Activated naive CD4-positive, alpha-beta T cell treated with anti-CD3 and anti-CD28 coated beads, Interleukin-2, amount 10 ng/mL, durations not matched to agents 7 days and 5 days (primary cell): ENCODE measurements around the gene ZMYM2.

ENCODE experiments used
- CTCF ChIA-PET: fragments of 350-600 bp; sonication (Branson Sonifier 250); formaldehyde crosslinking; loops from one replicate; lab custom pipeline; 2021; ENCODE audit warnings: antibody characterized with exemption; lab: Charles Lee
- DNase-seq: peaks from one replicate; pipeline ENCODE4 v3.0.0-alpha.2; 2020
- H3K27ac Mint-ChIP-seq: one replicate; pipeline ENCODE4 v1.8.0; 2021; ENCODE audit warnings: mild to moderate bottlenecking, moderate library complexity, mixed read lengths
- H3K27me3 Mint-ChIP-seq: one replicate; pipeline ENCODE4 v1.8.0; 2021; ENCODE audit warnings: mild to moderate bottlenecking, mixed read lengths
- H3K36me3 Mint-ChIP-seq: one replicate; pipeline ENCODE4 v1.8.0; 2021; ENCODE audit warnings: mixed read lengths
- H3K4me1 Mint-ChIP-seq: one replicate; pipeline ENCODE4 v1.8.0; 2021; ENCODE audit warnings: mixed read lengths
- H3K4me3 Mint-ChIP-seq: one replicate; pipeline ENCODE4 v1.8.0; 2021; ENCODE audit warnings: mild to moderate bottlenecking, moderate library complexity, mixed read lengths
- H3K9me3 Mint-ChIP-seq: one replicate; pipeline ENCODE4 v1.8.0; 2021; ENCODE audit warnings: mixed read lengths

ZMYM2 gene

GRCh38 chr13:19958155-19959111 lies at the start of gene ZMYM2:
ZMYM2 (plus strand) TSS chr13:19958727; CDS start chr13:19993073, 34,346 bp downstream.
- peak within 1 kb of the TSS; percentile 99 for H3K4me3 Mint-ChIP-seq
- DNase-seq: peak; percentile 97
- peak within 1 kb of the TSS; percentile 99 for H3K27ac Mint-ChIP-seq
- CTCF ChIA-PET: interaction anchor here (0.9 kb wide), 1 partner anchor 95 kb away, joined by 3 read pairs; the partner anchor contains the start of gene ZMYM5
- H3K36me3 Mint-ChIP-seq: peaks cover 12% of the 10 kb centered on the region
- peaks cover 4% of the 10 kb centered on the region for H3K27me3 Mint-ChIP-seq
- H3K4me1 Mint-ChIP-seq: peaks cover 32% of the 10 kb centered on the region
- no peaks in the 10 kb centered on the region for H3K9me3 Mint-ChIP-seq

- no peak overlapping the region for H3K4me3 Mint-ChIP-seq
- peaks cover 4% of the 10 kb centered on the region for H3K27me3 Mint-ChIP-seq
- H3K27ac Mint-ChIP-seq: no peak overlapping the region
- no peaks in the 10 kb centered on the region for H3K9me3 Mint-ChIP-seq
- CTCF ChIA-PET: no interaction called here
- no peaks in the 10 kb centered on the region for H3K36me3 Mint-ChIP-seq
- no peak for DNase-seq
- no peaks in the 10 kb centered on the region for H3K4me1 Mint-ChIP-seq
Observed at GRCh38 chr13:19910336-19911072, 48.0 kb upstream of the ZMYM2 start.

- no peaks in the 10 kb centered on the region for H3K4me1 Mint-ChIP-seq
- H3K9me3 Mint-ChIP-seq: no peaks in the 10 kb centered on the region
- no peaks in the 10 kb centered on the region for H3K27me3 Mint-ChIP-seq
- H3K27ac Mint-ChIP-seq: no peak overlapping the region
- CTCF ChIA-PET: interaction anchor here (0.5 to 1.4 kb wide), 6 partner anchors 14 to 205 kb away, joined by 3 to 5 read pairs (median 4); no protein-coding TSS in a partner anchor
- no peaks in the 10 kb centered on the region for H3K36me3 Mint-ChIP-seq
- no peak overlapping the region for H3K4me3 Mint-ChIP-seq
- no peak for DNase-seq
Observed at GRCh38 chr13:19927117-19927748, 31.3 kb upstream of the ZMYM2 start.

GRCh38 chr13:19940106-19940505 lies 18.4 kb upstream of the ZMYM2 start:
- peaks cover 21% of the 10 kb centered on the region for H3K27me3 Mint-ChIP-seq
- DNase-seq: no peak
- CTCF ChIA-PET: no interaction called here
- no peaks in the 10 kb centered on the region for H3K36me3 Mint-ChIP-seq
- no peaks in the 10 kb centered on the region for H3K4me1 Mint-ChIP-seq
- H3K27ac Mint-ChIP-seq: no peak overlapping the region
- H3K4me3 Mint-ChIP-seq: no peak overlapping the region
- H3K9me3 Mint-ChIP-seq: no peaks in the 10 kb centered on the region

GRCh38 chr13:19950374-19950773 lies 8.2 kb upstream of the ZMYM2 start:
- Mint-ChIP-seq H3K4me3 (no peak overlapping the region), H3K9me3 (no peaks in the 10 kb centered on the region), H3K36me3 (no peaks in the 10 kb centered on the region), H3K27ac (no peak overlapping the region), H3K4me1 (no peaks in the 10 kb centered on the region), H3K27me3 (peaks cover 8% of the 10 kb centered on the region)
- DNase-seq: no peak
- CTCF ChIA-PET: interaction anchor here (0.5 to 1.0 kb wide), 3 partner anchors 10 to 214 kb away, joined by 3 to 4 read pairs (median 4); no protein-coding TSS in a partner anchor

GRCh38 chr13:19952850-19953249 lies 5.7 kb upstream of the ZMYM2 start:
- CTCF ChIA-PET: no interaction called here
- DNase-seq: no peak
- Mint-ChIP-seq H3K27ac (no peak overlapping the region), H3K27me3 (peaks cover 10% of the 10 kb centered on the region), H3K4me1 (peaks cover 6% of the 10 kb centered on the region), H3K36me3 (no peaks in the 10 kb centered on the region), H3K9me3 (no peaks in the 10 kb centered on the region), H3K4me3 (no peak overlapping the region)

GRCh38 chr13:19955873-19956559 lies 2.5 kb upstream of the ZMYM2 start:
- Mint-ChIP-seq H3K36me3 (peaks cover under 1% of the 10 kb centered on the region), H3K4me1 (peaks cover 20% of the 10 kb centered on the region), H3K9me3 (no peaks in the 10 kb centered on the region), H3K4me3 (no peak overlapping the region), H3K27me3 (peaks cover 4% of the 10 kb centered on the region), H3K27ac (no peak overlapping the region)
- CTCF ChIA-PET: interaction anchor here (1.4 kb wide), 1 partner anchor 90 kb away, joined by 4 read pairs; no protein-coding TSS in a partner anchor
- no peak for DNase-seq

GRCh38 chr13:19957320-19958154 lies 990 bp upstream of the ZMYM2 start:
- peaks cover 32% of the 10 kb centered on the region for H3K4me1 Mint-ChIP-seq
- CTCF ChIA-PET: interaction anchor here (0.9 kb wide), 1 partner anchor 94 kb away, joined by 3 read pairs; the partner anchor contains the start of gene ZMYM5
- DNase-seq: peak; percentile 84
- peak overlapping the region; percentile 75 for H3K4me3 Mint-ChIP-seq
- peaks cover 12% of the 10 kb centered on the region for H3K36me3 Mint-ChIP-seq
- H3K9me3 Mint-ChIP-seq: no peaks in the 10 kb centered on the region
- H3K27ac Mint-ChIP-seq: peak overlapping the region; percentile 94
- peaks cover 4% of the 10 kb centered on the region for H3K27me3 Mint-ChIP-seq

GRCh38 chr13:19959141-19959830 lies 759 bp downstream of the ZMYM2 start:
- CTCF ChIA-PET: interaction anchor here (0.7 to 1.2 kb wide), 5 partner anchors 9 to 222 kb away, joined by 3 to 4 read pairs (median 3); no protein-coding TSS in a partner anchor
- Mint-ChIP-seq H3K4me1 (peaks cover 34% of the 10 kb centered on the region), H3K27me3 (peaks cover 4% of the 10 kb centered on the region), H3K27ac (peak overlapping the region; percentile 99), H3K9me3 (no peaks in the 10 kb centered on the region), H3K4me3 (peak overlapping the region; percentile 99), H3K36me3 (peaks cover 12% of the 10 kb centered on the region)
- peak; percentile 79 for DNase-seq

GRCh38 chr13:19959831-19960652 lies 1.5 kb downstream of the ZMYM2 start:
- Mint-ChIP-seq H3K4me3 (peak overlapping the region; percentile 99), H3K9me3 (no peaks in the 10 kb centered on the region), H3K27me3 (peaks cover 4% of the 10 kb centered on the region), H3K36me3 (peaks cover 14% of the 10 kb centered on the region), H3K4me1 (peaks cover 34% of the 10 kb centered on the region), H3K27ac (peak overlapping the region; percentile 99)
- DNase-seq: peak; percentile 90
- CTCF ChIA-PET: interaction anchor here (0.7 to 1.2 kb wide), 6 partner anchors 10 to 299 kb away, joined by 3 to 4 read pairs (median 3); no protein-coding TSS in a partner anchor

GRCh38 chr13:19960653-19960976 lies 2.1 kb downstream of the ZMYM2 start:
- no peak for DNase-seq
- CTCF ChIA-PET: interaction anchor here (0.7 to 1.2 kb wide), 2 partner anchors 11 to 299 kb away, joined by 3 to 4 read pairs; no protein-coding TSS in a partner anchor
- Mint-ChIP-seq H3K27me3 (peaks cover under 1% of the 10 kb centered on the region), H3K27ac (peak overlapping the region; percentile 99), H3K36me3 (peaks cover 18% of the 10 kb centered on the region), H3K9me3 (no peaks in the 10 kb centered on the region), H3K4me1 (peaks cover 34% of the 10 kb centered on the region), H3K4me3 (peak overlapping the region; percentile 99)
